HepG2 (cell line): ENCODE results near the gene MEX3C. TPM values are rescaled to one million over a fixed set of nuclear protein-coding genes. Genes with fewer than 3 reads are reported as not detected.

Source experiments
- ATAC-seq: fragments of 200-7000 bp; cut with Tn5 transposase; 3 replicates; pipeline ENCODE4 v1.9.1; 2020; ENCODE audit warnings: mild to moderate bottlenecking, moderate library complexity
- BruUV-seq: library from RNA; stranded (reverse); fragments of 400-500 nt; replicated peaks from 2 replicates; lab custom pipeline; 2021; lab: Mats Ljungman, UMichigan
- CTCF ChIA-PET: fragments of 300-600 bp; formaldehyde crosslinking; extraction: SDS; loops from one replicate; lab custom pipeline; 2021; ENCODE audit warnings: low total read pairs, inconsistent platforms, low intra/inter-chr PET ratio; lab: Yijun Ruan, JAX
- POLR2A ChIA-PET: fragments of 350-600 bp; sonication (Branson Sonifier 250); formaldehyde crosslinking; loops from one replicate; lab custom pipeline; 2020; ENCODE audit warnings: antibody characterized with exemption, inconsistent platforms; lab: Yijun Ruan, JAX
- DNase-seq: peaks from one replicate; pipeline ENCODE4 v3.0.0-alpha.2; 2015; ENCODE audit warnings: low spot score
- FAIRE-seq: peaks from 3 replicates; lab custom pipeline; 2011; peaks lifted over from hg19 to GRCh38; lab: Jason Lieb, UNC
- H2AFZ ChIP-seq: one replicate; pipeline ENCODE4 v1.6.1; 2011; ENCODE audit warnings: low read length, inconsistent platforms
- H3K27ac ChIP-seq: fragments of 300-600 bp; 3 replicates; pipeline ENCODE4 v1.8.0; 2011; ENCODE audit warnings: mixed run types, mild to moderate bottlenecking, mixed read lengths, low read length, inconsistent platforms; ENCODE audit not compliant: insufficient read depth; ENCODE audit errors: extremely low read length
- H3K27me3 ChIP-seq, 2 experiments: fragments of 200-600 bp in 1 of 2; 2 replicates in 1 of 2; 3 replicates in 1 of 2; pipeline versions ENCODE4 v1.6.0 to v1.8.0; 2011; ENCODE audit warnings: low read length in 2 of 2, mild to moderate bottlenecking in 2 of 2, moderate library complexity in 2 of 2, inconsistent platforms in 1 of 2; ENCODE audit not compliant: insufficient read depth in 2 of 2, control insufficient read depth in 1 of 2
- H3K36me3 ChIP-seq, 2 experiments: fragments of 200-600 bp in 1 of 2; replicated peaks in 1 of 2; 2 replicates in 1 of 2; 3 replicates in 1 of 2; pipeline versions ENCODE4 v1.5.1 to v1.8.0; 2011; ENCODE audit warnings: low read length in 2 of 2, inconsistent platforms in 1 of 2; ENCODE audit not compliant: insufficient read depth in 2 of 2, control insufficient read depth in 1 of 2
- H3K4me1 ChIP-seq: 2 replicates; pipeline ENCODE4 v1.5.1; 2012; ENCODE audit warnings: low read length, inconsistent platforms; ENCODE audit not compliant: insufficient read depth
- H3K4me2 ChIP-seq: 2 replicates; pipeline ENCODE4 v1.6.0; 2011; ENCODE audit warnings: low read depth, low read length, inconsistent platforms
- H3K4me3 ChIP-seq, 3 experiments: fragments of 200-600 bp in 1 of 3; sonication (generic), shearing (Covaris generic) in 1 of 3; replicated peaks in 1 of 3; 2 replicates each; pipeline ENCODE4 v1.5.1; 2011 to 2016; ENCODE audit warnings: low read length in 3 of 3, inconsistent platforms in 2 of 3, low read depth in 2 of 3, mild to moderate bottlenecking in 2 of 3, control low read depth in 1 of 3, mixed read lengths in 1 of 3; ENCODE audit not compliant: insufficient read depth in 1 of 3
- H3K79me2 ChIP-seq: one replicate; pipeline ENCODE4 v1.6.1; 2011; ENCODE audit warnings: low read length, inconsistent platforms; ENCODE audit not compliant: insufficient read depth
- H3K9ac ChIP-seq: 2 replicates; pipeline ENCODE4 v1.6.0; 2011; ENCODE audit warnings: mild to moderate bottlenecking, low read depth, low read length, inconsistent platforms; ENCODE audit not compliant: insufficient read depth
- H3K9me3 ChIP-seq: 2 replicates; pipeline ENCODE4 v1.5.1; 2012; ENCODE audit warnings: mild to moderate bottlenecking, low read length
- H4K20me1 ChIP-seq: 2 replicates; pipeline ENCODE4 v1.6.0; 2011; ENCODE audit warnings: inconsistent platforms, mild to moderate bottlenecking, low read length, moderate library complexity; ENCODE audit not compliant: insufficient read depth
- ARID2 ChIP-seq: sonication (generic); formaldehyde crosslinking; IDR thresholded peaks from 2 replicates; pipeline ENCODE4 v1.8.1; 2022; ENCODE audit warnings: mild to moderate bottlenecking, missing genetic modification reagents, borderline replicate concordance
- CERS6 ChIP-seq: sonication (generic); formaldehyde crosslinking; IDR thresholded peaks from 2 replicates; pipeline ENCODE4 v1.5.0; 2020; ENCODE audit warnings: missing genetic modification reagents
- SKIL ChIP-seq: sonication (generic); formaldehyde crosslinking; IDR thresholded peaks from 2 replicates; pipeline ENCODE4 v1.8.0; 2022; ENCODE audit warnings: missing genetic modification reagents, mild to moderate bottlenecking, moderate library complexity, borderline replicate concordance
- ZFP36L1 ChIP-seq: sonication (generic); formaldehyde crosslinking; IDR thresholded peaks from 2 replicates; pipeline ENCODE4 v1.8.0; 2022; ENCODE audit warnings: mild to moderate bottlenecking, missing genetic modification reagents, moderate library complexity
- ZFP41 ChIP-seq: sonication (generic); formaldehyde crosslinking; IDR thresholded peaks from 2 replicates; pipeline ENCODE4 v1.4.0; 2020; ENCODE audit warnings: mild to moderate bottlenecking, missing genetic modification reagents, borderline replicate concordance
- ZNF724P ChIP-seq: sonication (generic); formaldehyde crosslinking; IDR thresholded peaks from 2 replicates; pipeline ENCODE4 v1.8.0; 2022; ENCODE audit warnings: missing genetic modification reagents, borderline replicate concordance
- WGBS: methylation state at CpG from one replicate; pipeline ENCODE4 v1.1.6; 2017; ENCODE audit warnings: low lambda C conversion rate; 5-methylcytosine and 5-hydroxymethylcytosine counted together
- in situ Hi-C: cut with HindIII; loops from 2 replicates; pipeline ENCODE4 v1.10.0; 2017; ENCODE audit warnings: low pct_unique_long_range_greater_than_20kb; ENCODE audit not compliant: extremely low pct_ligation_motif_present
- intact Hi-C: fragments of 100-400 bp; cut with micrococcal nuclease; formaldehyde crosslinking; loops from one replicate; pipeline ENCODE4 v1.10.0; 2022; ENCODE audit not compliant: unreplicated experiment
- polyA plus RNA-seq, 8 experiments: library from polyadenylated mRNA; depleted of rRNA in 3 of 8; stranded (reverse) in 7 of 8; unstranded in 1 of 8; fragments of >200 nt; fragmentation: Illumina TruSeq in 4 of 8; extraction: Trizol in 4 of 8; gene quantifications; 2 replicates each; pipeline versions ENCODE4 v1.2.1 to v1.2.3, GENCODE V29; 2011 to 2016; ENCODE audit warnings: low read depth in 4 of 8, missing spikeins in 1 of 8, mixed read lengths in 1 of 8; ENCODE audit not compliant: insufficient read depth in 1 of 8
- total RNA-seq, 5 experiments: library from RNA; depleted of rRNA; stranded (reverse); fragments of >200 nt; fragmentation: Illumina TruSeq; extraction: Trizol; gene quantifications; 2 replicates each; pipeline ENCODE4 v1.2.3, GENCODE V29; 2016; ENCODE audit warnings: low read depth in 1 of 5
- TF ChIP-seq, protein P1 (sequence below): sonication (generic); formaldehyde crosslinking; IDR thresholded peaks from 2 replicates; pipeline ENCODE4 v1.4.0; 2020; ENCODE audit warnings: mild to moderate bottlenecking, missing genetic modification reagents

MEX3C gene
- total and polyA plus RNA-seq, 2 of the 13 experiments (the other 11 are each of a cell fraction or from before 2014, with no cell fraction given) = 34.8 to 36.4 TPM

- peaks cover 5% of the 10 kb centered on the region for H3K79me2 ChIP-seq
- no peak overlapping the region for H3K4me3 ChIP-seq
- BruUV-seq = no TSS peak
- no peak overlapping the region for H3K4me2 ChIP-seq
- H3K9ac ChIP-seq = no peak overlapping the region
- in situ Hi-C loops = no loop called here
- H3K27ac ChIP-seq = no peak overlapping the region
- H3K4me1 ChIP-seq = no peaks in the 10 kb centered on the region
- H2AFZ ChIP-seq = no peak overlapping the region
- TF ChIP-seq ZFP36L1 (CRISPR knock-in tag) (no peak), ZNF724P (no peak), CERS6 (no peak), ZFP41 (no peak), SKIL (no peak), ARID2 (CRISPR knock-in tag) (no peak)
- TF ChIP-seq, protein P1, sequence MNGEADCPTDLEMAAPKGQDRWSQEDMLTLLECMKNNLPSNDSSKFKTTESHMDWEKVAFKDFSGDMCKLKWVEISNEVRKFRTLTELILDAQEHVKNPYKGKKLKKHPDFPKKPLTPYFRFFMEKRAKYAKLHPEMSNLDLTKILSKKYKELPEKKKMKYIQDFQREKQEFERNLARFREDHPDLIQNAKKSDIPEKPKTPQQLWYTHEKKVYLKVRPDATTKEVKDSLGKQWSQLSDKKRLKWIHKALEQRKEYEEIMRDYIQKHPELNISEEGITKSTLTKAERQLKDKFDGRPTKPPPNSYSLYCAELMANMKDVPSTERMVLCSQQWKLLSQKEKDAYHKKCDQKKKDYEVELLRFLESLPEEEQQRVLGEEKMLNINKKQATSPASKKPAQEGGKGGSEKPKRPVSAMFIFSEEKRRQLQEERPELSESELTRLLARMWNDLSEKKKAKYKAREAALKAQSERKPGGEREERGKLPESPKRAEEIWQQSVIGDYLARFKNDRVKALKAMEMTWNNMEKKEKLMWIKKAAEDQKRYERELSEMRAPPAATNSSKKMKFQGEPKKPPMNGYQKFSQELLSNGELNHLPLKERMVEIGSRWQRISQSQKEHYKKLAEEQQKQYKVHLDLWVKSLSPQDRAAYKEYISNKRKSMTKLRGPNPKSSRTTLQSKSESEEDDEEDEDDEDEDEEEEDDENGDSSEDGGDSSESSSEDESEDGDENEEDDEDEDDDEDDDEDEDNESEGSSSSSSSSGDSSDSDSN = no peak
- TF ChIP-seq, all 625 proteins: peak for 0
- no peaks in the 10 kb centered on the region for H4K20me1 ChIP-seq
- H3K36me3 ChIP-seq = peaks cover 7 to 12% of the 10 kb centered on the region in 2 experiments
- ChIA-PET POLR2A (no interaction called here), CTCF (no interaction called here)
- DNase-seq (no peak), ATAC-seq (no peak), FAIRE-seq (no peak)
- 95% methylated on average over 1 of the region's 1 CpG for WGBS
- H3K9me3 ChIP-seq = no peaks in the 10 kb centered on the region
- intact Hi-C loops = no loop called here
- no peaks in the 10 kb centered on the region for H3K27me3 ChIP-seq
Measured at GRCh38 chr18:51171625-51172259, 25.7 kb downstream of the MEX3C start.
